NCI-H2107 (cell line): Measurements from ENCODE around the gene MED29.

ENCODE experiments used
- DNase-seq: peaks from one replicate; lab custom pipeline; 2025; lab: John Stamatoyannopoulos, UW

MED29 gene, protein sequence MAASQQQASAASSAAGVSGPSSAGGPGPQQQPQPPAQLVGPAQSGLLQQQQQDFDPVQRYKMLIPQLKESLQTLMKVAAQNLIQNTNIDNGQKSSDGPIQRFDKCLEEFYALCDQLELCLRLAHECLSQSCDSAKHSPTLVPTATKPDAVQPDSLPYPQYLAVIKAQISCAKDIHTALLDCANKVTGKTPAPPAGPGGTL

DNA sequence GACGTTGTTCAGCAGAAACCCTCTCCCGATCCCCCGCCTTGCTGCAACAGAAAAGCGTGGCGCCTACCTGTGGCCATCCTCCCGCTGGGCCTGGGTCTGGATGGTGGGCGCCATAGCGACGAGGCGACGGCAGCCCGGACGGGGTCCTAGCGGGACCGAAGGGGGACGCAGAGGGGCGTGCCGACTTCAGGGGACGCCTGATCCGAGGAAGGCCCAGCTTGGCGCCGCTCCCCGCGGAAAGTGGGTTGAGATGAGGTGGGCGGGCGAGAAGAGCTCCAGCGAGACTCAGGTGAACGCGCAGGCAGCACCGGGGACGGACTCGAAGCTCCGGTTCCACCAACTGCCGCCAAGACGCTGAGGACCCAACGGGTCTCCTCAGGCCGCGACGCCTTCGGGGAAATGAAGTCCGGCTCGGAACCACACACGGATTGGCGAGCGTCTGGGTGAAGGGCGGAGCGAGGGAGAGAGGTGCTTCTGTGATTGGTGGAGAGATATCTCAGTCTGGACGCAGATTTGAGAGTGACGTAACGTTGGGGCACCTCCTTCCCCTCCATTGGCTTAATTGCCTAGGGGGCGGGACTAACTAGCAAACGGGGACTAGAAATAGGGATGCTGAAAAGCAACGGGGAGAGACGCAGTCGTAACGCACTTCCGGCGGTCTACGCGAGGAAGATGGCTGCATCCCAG, at the start of gene MED29, which contains the start of gene PAF1:
TSS of gene MED29 (plus strand) at position 628 of the 687 bp plus-strand sequence. CDS start at position 673, 45 bp downstream.
TSS of gene PAF1 (minus strand) at position 356 of the 687 bp plus-strand sequence. CDS start at position 114, 242 bp downstream.
- DNase-seq, result peak; percentile 98

DNA sequence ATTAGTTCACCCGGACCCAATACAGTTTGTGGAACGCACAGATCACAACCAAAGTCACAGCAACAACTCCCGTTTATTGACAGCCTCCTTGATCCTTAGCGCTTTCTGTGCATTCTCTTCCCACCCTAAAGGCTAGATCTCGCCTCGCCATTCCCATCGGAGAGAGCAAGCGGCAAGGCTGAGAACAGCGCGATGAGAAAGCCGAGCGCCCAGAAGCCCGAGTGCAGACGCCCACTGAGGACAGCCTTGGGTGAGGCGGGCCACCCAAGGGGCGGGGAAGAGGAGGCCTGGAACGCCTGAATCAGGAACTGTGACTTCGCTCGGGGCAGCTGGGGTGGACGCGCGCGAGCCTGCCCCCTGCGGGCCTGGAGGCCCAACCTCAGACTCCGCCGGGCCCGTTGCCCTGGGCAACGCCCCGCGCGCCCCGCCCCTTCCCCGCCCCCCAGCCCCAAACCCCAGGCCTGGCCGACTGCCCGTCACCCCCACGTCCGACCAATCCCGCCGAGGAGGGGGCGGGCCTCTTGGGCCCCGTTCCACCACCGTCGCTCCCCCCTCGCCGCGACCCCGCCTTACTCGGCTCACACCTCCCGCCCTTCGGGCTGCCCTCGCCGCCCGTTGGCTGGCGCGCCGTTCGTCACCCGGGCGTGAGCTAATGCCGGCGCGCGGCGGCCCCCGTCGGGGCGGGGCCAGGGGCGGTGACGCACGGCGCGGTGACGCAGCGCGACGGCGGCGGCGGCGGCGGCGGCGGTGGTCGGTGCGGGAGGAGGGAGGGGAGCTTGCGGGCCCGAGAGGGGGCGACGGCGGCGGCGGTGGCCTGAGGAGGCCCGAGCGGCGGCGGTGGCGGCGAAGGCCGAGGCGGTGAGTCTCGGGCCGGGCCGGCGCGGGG, 49.2 kb upstream of the MED29 start, which contains the start of gene SAMD4B:
TSS of gene SAMD4B (plus strand) at position 703 of the 886 bp plus-strand sequence. CDS start 14,473 bp downstream, outside the sequence.
- DNase-seq, result peak; percentile 99

DNA sequence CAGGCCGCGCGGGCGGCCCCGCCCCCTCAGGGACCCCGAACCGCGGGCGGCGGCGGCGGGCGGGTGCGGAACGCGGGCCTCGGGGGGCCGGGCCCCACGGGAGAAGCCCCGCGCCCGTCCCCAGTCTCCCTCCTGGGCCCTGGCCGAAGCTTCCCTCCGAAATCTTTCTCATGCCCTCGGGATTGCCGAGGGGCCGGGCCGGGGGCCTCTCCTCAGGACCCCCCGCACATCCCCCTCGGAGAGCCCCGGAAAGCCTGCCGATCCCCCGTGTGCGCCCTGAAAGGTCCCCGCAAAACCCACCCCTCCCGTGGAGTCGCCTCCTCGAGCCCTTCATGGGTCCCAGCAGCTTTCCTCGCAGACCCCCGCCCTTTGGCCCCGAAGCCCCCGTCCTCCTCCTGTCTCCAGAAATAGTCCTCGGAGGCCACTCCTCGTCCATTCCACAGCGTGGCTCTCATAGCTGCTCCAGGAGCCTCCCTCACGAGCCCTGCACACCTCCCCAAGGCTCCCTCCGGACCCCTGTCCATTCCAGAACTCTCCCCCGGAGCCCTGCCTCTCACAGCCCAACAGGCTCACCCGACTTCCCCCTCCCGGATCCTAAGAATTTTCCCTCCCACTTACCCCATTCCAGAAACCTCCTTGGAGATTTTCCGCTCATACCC, 48.4 kb upstream of the MED29 start:
- no peak for DNase-seq

DNA sequence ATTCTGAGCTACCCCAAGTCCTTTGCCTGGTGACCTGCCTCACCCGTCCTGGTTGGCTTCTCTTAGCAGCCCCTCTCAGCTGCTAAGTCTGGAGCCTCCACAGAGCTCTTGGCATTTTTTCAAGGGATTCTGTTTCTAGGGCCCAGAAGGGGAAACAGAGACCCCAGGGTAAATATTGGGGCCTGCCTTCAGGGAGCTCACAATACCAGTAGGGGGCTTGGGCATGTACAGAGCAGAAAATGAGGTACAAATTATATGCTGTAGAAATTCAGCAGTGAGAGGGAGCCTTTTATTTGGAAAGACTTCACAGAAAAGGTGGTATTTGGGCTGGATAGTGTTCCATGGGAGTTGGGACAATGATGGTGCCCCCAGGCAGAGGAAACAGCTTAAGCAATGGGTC, 45.2 kb upstream of the MED29 start:
- DNase-seq, result no peak

DNA sequence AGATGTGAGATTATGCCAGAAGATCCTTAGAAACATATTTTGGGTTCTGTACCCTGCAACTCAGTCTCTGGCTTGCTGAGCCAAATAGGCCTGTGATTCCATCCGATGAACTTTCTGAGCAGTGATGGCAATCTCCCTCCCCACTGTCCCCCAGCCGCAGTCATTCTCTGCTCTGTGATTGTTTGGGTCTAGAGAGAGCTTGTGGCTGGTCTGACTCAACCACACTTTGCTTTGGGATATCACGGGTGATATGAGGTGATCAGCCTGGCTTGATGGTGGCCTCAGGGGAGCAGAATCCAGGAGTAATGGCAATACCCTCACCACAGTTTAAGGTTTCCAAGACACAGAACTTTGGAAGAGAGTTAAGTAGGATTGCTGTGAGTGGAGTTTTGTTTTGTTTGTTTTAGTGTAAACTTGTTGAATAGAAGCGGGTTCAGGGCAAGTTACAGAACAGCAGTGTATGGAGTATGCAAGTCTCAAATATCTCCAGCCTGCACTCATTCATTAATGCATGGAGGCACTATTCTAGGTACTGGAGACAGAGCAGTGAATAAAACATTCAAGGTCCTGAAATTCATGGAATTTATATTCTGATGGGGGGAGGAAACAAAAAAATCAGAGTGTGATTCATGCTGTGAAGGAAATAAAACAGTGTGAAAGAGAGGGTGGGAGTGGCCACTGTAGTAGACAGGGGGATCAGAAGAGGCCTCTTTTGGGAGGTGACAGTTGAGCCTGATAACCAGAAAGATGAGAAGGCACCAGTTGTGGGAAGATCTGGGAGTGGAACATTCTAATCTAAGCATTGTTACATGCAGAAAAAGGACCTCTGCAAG, 43.6 kb upstream of the MED29 start:
- no peak for DNase-seq

DNA sequence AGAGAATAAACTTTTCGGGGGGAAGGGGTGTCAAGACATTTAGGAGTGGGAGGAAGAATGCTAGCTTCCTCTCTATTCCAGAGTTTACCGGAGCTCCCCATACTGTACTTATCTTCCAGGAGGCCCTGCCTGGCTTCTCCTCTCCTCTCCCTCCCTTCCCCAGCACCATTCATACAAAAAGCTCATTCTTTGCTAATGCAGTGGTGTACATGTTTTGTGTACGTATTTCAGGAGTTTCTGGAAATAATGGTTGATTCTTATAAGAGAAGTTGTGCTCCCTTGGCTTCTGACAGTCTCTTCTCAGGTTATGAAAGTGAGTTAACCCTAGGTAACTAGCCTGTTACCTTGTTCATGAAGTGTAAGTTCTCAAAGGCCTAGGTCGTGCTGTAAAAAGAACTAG, 41.9 kb upstream of the MED29 start:
- DNase-seq, result no peak

DNA sequence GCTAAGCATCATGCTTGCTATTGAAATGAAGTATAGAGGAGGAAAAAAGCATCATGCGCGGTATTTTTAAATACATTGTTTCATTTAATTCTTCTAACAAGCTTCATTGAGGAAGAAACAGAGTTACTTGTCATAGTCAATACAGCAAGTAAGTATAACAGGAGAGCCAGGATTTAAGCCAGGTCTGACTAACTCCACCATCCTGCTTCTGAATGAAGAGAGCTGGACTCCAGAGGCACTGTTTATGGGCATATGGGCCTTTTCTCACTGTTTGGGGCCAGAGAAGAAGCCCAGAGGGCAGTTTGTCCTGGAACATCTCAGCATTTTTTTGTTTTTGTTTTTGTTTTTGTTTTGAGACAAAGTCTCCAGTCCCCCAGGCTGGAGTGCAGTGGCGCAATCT, 41.0 kb upstream of the MED29 start:
- no peak for DNase-seq

- no peak for DNase-seq
Measured at GRCh38 chr19:39351537-39352064, 39.6 kb upstream of the MED29 start.

DNA sequence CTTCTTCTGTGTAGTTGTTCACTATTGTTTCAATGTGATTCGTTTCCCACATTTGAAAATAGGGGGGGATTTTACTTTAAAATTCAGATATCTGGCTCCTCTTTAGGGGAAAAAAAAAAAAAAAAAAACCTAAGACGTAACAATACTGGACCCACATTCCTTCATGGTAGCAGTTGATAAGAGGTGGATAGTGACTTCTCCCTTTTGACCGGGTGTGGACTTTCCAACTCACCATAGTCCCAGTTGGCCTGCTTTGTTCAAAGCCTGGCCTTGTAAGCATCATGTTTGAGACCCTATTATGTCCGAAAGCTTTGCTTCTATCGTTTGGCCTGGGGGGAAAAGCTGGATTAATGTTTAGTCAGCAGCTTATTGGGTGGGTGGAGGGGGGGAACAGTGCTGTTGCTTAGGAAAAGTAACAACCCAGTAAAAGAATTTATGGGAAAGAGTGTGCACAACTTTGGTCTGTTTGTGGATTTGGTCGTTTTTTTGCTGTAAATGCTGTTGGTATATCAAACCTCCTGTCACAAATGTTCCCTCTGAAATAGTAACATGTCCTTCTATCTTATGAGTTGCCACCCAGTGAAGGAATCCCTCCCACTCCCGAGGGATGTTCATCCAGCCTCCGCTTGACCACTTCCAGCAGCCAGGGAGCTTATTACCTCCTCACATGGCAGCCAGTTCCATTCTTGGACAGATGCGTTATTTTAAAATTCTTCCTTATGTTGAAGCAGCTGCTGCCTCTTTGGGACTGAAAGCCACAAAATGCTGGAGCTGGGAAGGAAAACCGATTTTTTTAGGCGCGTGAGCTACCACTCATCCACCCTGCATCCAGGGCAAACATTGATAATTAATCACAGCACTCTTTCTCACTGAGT, 38.6 kb upstream of the MED29 start:
- DNase-seq, result no peak

GRCh38 chr19:39355253-39355652, 35.9 kb upstream of the MED29 start:
- DNase-seq, result no peak

GRCh38 chr19:39356073-39356472, 35.1 kb upstream of the MED29 start:
- no peak for DNase-seq

GRCh38 chr19:39356647-39357046, 34.5 kb upstream of the MED29 start:
- no peak for DNase-seq

DNA sequence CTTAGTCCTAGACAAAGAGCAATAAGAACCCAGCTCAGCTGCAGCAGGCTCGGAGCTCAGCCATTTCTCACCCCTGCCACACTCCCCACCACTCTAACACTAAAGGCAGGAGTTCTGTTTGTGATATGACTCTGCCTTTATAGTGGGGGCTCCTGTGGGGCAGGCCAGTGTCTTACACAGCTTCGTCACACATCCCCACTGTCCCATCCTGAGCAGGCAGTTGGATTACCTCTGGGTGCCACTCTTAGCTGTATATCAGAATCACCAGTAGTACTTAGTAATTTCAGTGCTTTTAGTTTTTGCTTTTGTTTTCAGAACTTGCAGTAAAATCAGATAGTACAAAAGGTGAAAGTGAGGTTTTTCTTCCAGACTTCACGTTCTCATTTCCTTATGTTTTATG, 32.2 kb upstream of the MED29 start:
- DNase-seq, result no peak

GRCh38 chr19:39360599-39360998, 30.6 kb upstream of the MED29 start:
- DNase-seq, result no peak

DNA sequence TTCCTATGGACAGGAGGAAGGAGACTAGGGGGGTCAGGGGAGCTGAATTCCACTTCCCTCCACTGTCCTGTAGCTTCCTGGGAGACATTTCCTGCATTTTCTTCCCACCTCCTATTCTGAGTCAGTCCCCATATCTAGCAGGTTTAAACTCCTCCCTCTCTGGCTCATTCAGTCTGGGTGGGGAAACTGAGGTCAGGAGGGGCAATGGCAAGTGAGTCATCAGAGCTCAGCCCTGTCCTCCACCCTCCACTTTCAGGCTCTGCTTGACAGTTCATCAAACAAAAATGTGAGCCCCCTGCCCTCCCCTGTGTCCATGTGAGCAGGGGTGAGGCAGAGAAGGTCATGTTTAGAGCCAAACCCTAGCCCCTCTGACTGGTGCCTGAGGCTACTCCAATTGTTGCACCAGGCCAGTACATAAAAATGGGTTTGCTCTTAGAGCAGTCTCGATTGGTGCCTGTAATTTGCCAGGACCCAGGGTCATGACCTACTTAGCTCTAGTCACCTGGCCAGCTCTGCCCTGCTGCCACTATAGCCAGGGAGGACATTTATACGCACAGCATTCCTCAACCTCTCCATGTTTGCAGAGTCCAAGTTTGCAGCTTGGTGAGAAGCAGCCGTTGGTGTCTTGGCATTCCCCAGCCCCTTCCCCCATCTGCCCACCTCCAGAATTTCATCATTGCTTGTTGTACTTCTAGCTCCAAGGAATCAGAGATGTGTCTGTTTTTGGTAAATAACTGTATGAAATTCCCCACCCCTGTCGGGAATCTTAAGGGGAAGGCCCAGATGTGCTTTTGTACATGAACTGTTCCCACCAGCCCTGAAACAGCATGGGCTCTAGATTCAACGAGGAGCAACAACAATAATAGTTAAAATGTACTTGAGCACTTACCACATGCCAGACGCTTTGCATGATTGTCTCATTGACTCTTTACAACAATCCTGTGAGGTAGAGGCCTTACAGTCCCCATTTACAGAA, 28.2 kb upstream of the MED29 start:
- no peak for DNase-seq

- no peak for DNase-seq
Measured at GRCh38 chr19:39363901-39364457, 27.2 kb upstream of the MED29 start.

- DNase-seq, result no peak
Measured at GRCh38 chr19:39365531-39365930, 25.6 kb upstream of the MED29 start.

- no peak for DNase-seq
Measured at GRCh38 chr19:39369200-39369599, 22.0 kb upstream of the MED29 start.
